ENCODE data around the gene CDH22. TPM values are rescaled to one million over a fixed set of nuclear protein-coding genes. Genes with fewer than 3 reads are reported as not detected.

CDH22 gene
- total RNA-seq, 1 donor from 2014 or later = 0.09 TPM

- H3K36me3 Mint-ChIP-seq (ENCODE audit: low read depth) = no peaks in the 10 kb centered on the region
- no peak for DNase-seq (ENCODE audit: low read depth, low spot score)
- no peak overlapping the region for H3K4me3 Mint-ChIP-seq
- H3K9me3 Mint-ChIP-seq = no peaks in the 10 kb centered on the region
- TF ChIP-seq CTCF (conservative IDR thresholded peaks at IDR 0.05) = no peak
- H3K27ac Mint-ChIP-seq (ENCODE audit: unreplicated experiment) = no peak overlapping the region
- H3K27me3 Mint-ChIP-seq (ENCODE audit: low read depth) = peaks cover 71% of the 10 kb centered on the region
- no peaks in the 10 kb centered on the region for H3K4me1 Mint-ChIP-seq
These were observed 33.2 kb downstream of the CDH22 start for GRCh38 chr20:46275091-46275490.

- H3K27ac Mint-ChIP-seq (ENCODE audit: unreplicated experiment) = no peak overlapping the region
- no peaks in the 10 kb centered on the region for H3K9me3 Mint-ChIP-seq
- no peaks in the 10 kb centered on the region for H3K4me1 Mint-ChIP-seq
- no peak overlapping the region for H3K4me3 Mint-ChIP-seq
- DNase-seq (ENCODE audit: low read depth, low spot score) = no peak
- peaks cover 73% of the 10 kb centered on the region for H3K27me3 Mint-ChIP-seq (ENCODE audit: low read depth)
- TF ChIP-seq CTCF (conservative IDR thresholded peaks at IDR 0.05) = no peak
- H3K36me3 Mint-ChIP-seq (ENCODE audit: low read depth) = no peaks in the 10 kb centered on the region
These were observed 34.6 kb downstream of the CDH22 start for GRCh38 chr20:46273717-46274116.

- DNase-seq (ENCODE audit: low read depth, low spot score) = no peak
- no peak for TF ChIP-seq CTCF (conservative IDR thresholded peaks at IDR 0.05)
- H3K27ac Mint-ChIP-seq (ENCODE audit: unreplicated experiment) = no peak overlapping the region
- no peaks in the 10 kb centered on the region for H3K36me3 Mint-ChIP-seq (ENCODE audit: low read depth)
- peaks cover 72% of the 10 kb centered on the region for H3K27me3 Mint-ChIP-seq (ENCODE audit: low read depth)
- H3K9me3 Mint-ChIP-seq = no peaks in the 10 kb centered on the region
- no peaks in the 10 kb centered on the region for H3K4me1 Mint-ChIP-seq
- no peak overlapping the region for H3K4me3 Mint-ChIP-seq
These were observed 35.8 kb downstream of the CDH22 start for GRCh38 chr20:46272389-46273047.

- Mint-ChIP-seq H3K4me3 (no peak overlapping the region), H3K27ac (ENCODE audit: unreplicated experiment) (no peak overlapping the region), H3K36me3 (ENCODE audit: low read depth) (no peaks in the 10 kb centered on the region), H3K4me1 (no peaks in the 10 kb centered on the region), H3K27me3 (ENCODE audit: low read depth) (peaks cover 64% of the 10 kb centered on the region), H3K9me3 (no peaks in the 10 kb centered on the region)
- DNase-seq (ENCODE audit: low read depth, low spot score) = no peak
- no peak for TF ChIP-seq CTCF (conservative IDR thresholded peaks at IDR 0.05)
These were observed 37.1 kb downstream of the CDH22 start for GRCh38 chr20:46270977-46271744.

- Mint-ChIP-seq H3K36me3 (ENCODE audit: low read depth) (no peaks in the 10 kb centered on the region), H3K9me3 (peaks cover 3% of the 10 kb centered on the region), H3K4me1 (no peaks in the 10 kb centered on the region), H3K4me3 (no peak overlapping the region), H3K27me3 (ENCODE audit: low read depth) (peaks cover 53% of the 10 kb centered on the region), H3K27ac (ENCODE audit: unreplicated experiment) (no peak overlapping the region)
- DNase-seq (ENCODE audit: low read depth, low spot score) = no peak
- no peak for TF ChIP-seq CTCF (conservative IDR thresholded peaks at IDR 0.05)
These were observed 38.9 kb downstream of the CDH22 start for GRCh38 chr20:46269372-46269771.

Measured in neural crest cell (in vitro differentiated cells).